HepG2 (cell line): ENCODE results near the gene DCAF7. TPM values are rescaled to one million over a fixed set of nuclear protein-coding genes. Genes with fewer than 3 reads are reported as not detected.
A peak's percentile ranks its signal among the peaks of the same experiment; 100 is the strongest.

ENCODE experiments used
- BCL6 ChIP-seq: IDR thresholded peaks from 2 replicates; pipeline ENCODE4 v1.6.1; 2016; ENCODE audit warnings: missing genetic modification reagents, missing compliant biosample characterization
- CBX2 ChIP-seq, 2 experiments: fragments of 200-600 bp in 1 of 2; sonication (generic); formaldehyde crosslinking in 1 of 2; IDR thresholded peaks; 2 replicates each; pipeline versions ENCODE4 v1.7.0 to v1.8.1; 2018 to 2022; ENCODE audit warnings: low read depth in 2 of 2, low read length in 1 of 2, mild to moderate bottlenecking in 1 of 2, missing genetic modification reagents in 1 of 2
- FLYWCH1 ChIP-seq: sonication (generic); formaldehyde crosslinking; IDR thresholded peaks from 2 replicates; pipeline ENCODE4 v1.8.1; 2023; ENCODE audit warnings: mild to moderate bottlenecking, missing genetic modification reagents
- FOXJ3 ChIP-seq: sonication (generic); formaldehyde crosslinking; IDR thresholded peaks from 2 replicates; pipeline ENCODE4 v1.4.0; 2020; ENCODE audit warnings: missing genetic modification reagents, mild to moderate bottlenecking, borderline replicate concordance
- HCFC1 ChIP-seq: fragments of 150-350 bp; IDR thresholded peaks from 2 replicates; pipeline ENCODE4 v1.6.1; 2014; ENCODE audit warnings: low read depth, low read length
- HDAC1 ChIP-seq: sonication (generic); formaldehyde crosslinking; IDR thresholded peaks from 2 replicates; pipeline ENCODE4 v1.5.1; 2020; ENCODE audit warnings: mild to moderate bottlenecking, missing genetic modification reagents
- MEIS2 ChIP-seq: sonication (generic); formaldehyde crosslinking; IDR thresholded peaks from 2 replicates; pipeline ENCODE4 v1.9.0; 2021; ENCODE audit warnings: mild to moderate bottlenecking, missing genetic modification reagents
- NCOA2 ChIP-seq: sonication (generic); formaldehyde crosslinking; IDR thresholded peaks from 2 replicates; pipeline ENCODE4 v1.8.0; 2022; ENCODE audit warnings: inconsistent platforms
- TMF1 ChIP-seq: sonication (generic); formaldehyde crosslinking; IDR thresholded peaks from 2 replicates; pipeline ENCODE4 v1.8.1; 2022; ENCODE audit warnings: low read depth, missing genetic modification reagents
- WIZ ChIP-seq: sonication (generic); formaldehyde crosslinking; IDR thresholded peaks from 2 replicates; pipeline ENCODE4 v1.5.1; 2020; ENCODE audit warnings: mild to moderate bottlenecking, missing genetic modification reagents
- ZFP36L2 ChIP-seq: sonication (generic); formaldehyde crosslinking; IDR thresholded peaks from 2 replicates; pipeline ENCODE4 v1.4.0; 2020; ENCODE audit warnings: missing genetic modification reagents
- ZKSCAN8 ChIP-seq: IDR thresholded peaks from 2 replicates; pipeline ENCODE4 v1.6.1; 2016; ENCODE audit warnings: borderline replicate concordance, missing genetic modification reagents, missing compliant biosample characterization
- ZNF317 ChIP-seq: sonication (generic); formaldehyde crosslinking; IDR thresholded peaks from 2 replicates; pipeline ENCODE4 v1.5.0; 2020; ENCODE audit warnings: mild to moderate bottlenecking, missing genetic modification reagents
- ZNF446 ChIP-seq: sonication (generic); formaldehyde crosslinking; IDR thresholded peaks from 2 replicates; pipeline ENCODE4 v1.5.0; 2020; ENCODE audit warnings: mild to moderate bottlenecking, missing genetic modification reagents
- ZNF496 ChIP-seq: sonication (generic); formaldehyde crosslinking; IDR thresholded peaks from 2 replicates; pipeline ENCODE4 v1.8.1; 2023; ENCODE audit warnings: mild to moderate bottlenecking, moderate library complexity, missing genetic modification reagents; ENCODE audit not compliant: insufficient replicate concordance
- ZNF512B ChIP-seq: sonication (generic); formaldehyde crosslinking; IDR thresholded peaks from 2 replicates; pipeline ENCODE4 v1.5.1; 2020; ENCODE audit warnings: missing genetic modification reagents, mild to moderate bottlenecking, borderline replicate concordance
- ZNF552 ChIP-seq: sonication (generic); formaldehyde crosslinking; IDR thresholded peaks from 2 replicates; pipeline ENCODE4 v1.9.0; 2022; ENCODE audit warnings: missing genetic modification reagents, mild to moderate bottlenecking, borderline replicate concordance
- ZNF670 ChIP-seq: sonication (generic); formaldehyde crosslinking; IDR thresholded peaks from 2 replicates; pipeline ENCODE4 v1.8.0; 2022; ENCODE audit warnings: mild to moderate bottlenecking, missing genetic modification reagents, borderline replicate concordance
- ZNF724P ChIP-seq: sonication (generic); formaldehyde crosslinking; IDR thresholded peaks from 2 replicates; pipeline ENCODE4 v1.8.0; 2022; ENCODE audit warnings: missing genetic modification reagents, borderline replicate concordance
- polyA plus RNA-seq, 8 experiments: library from polyadenylated mRNA; depleted of rRNA in 3 of 8; stranded (reverse) in 7 of 8; unstranded in 1 of 8; fragments of >200 nt; fragmentation: Illumina TruSeq in 4 of 8; extraction: Trizol in 4 of 8; gene quantifications; 2 replicates each; pipeline versions ENCODE4 v1.2.1 to v1.2.3, GENCODE V29; 2011 to 2016; ENCODE audit warnings: low read depth in 4 of 8, missing spikeins in 1 of 8, mixed read lengths in 1 of 8; ENCODE audit not compliant: insufficient read depth in 1 of 8
- total RNA-seq, 5 experiments: library from RNA; depleted of rRNA; stranded (reverse); fragments of >200 nt; fragmentation: Illumina TruSeq; extraction: Trizol; gene quantifications; 2 replicates each; pipeline ENCODE4 v1.2.3, GENCODE V29; 2016; ENCODE audit warnings: low read depth in 1 of 5
- TF ChIP-seq, protein P1 (sequence below): sonication (generic); formaldehyde crosslinking; IDR thresholded peaks from 2 replicates; pipeline ENCODE4 v1.8.1; 2023; ENCODE audit warnings: mild to moderate bottlenecking, missing genetic modification reagents
- TF ChIP-seq, protein P2 (sequence below): sonication (generic); formaldehyde crosslinking; IDR thresholded peaks from 2 replicates; pipeline ENCODE4 v1.4.0; 2020; ENCODE audit warnings: mild to moderate bottlenecking, low read depth, missing genetic modification reagents

Gene DCAF7
- total and polyA plus RNA-seq, 2 of the 13 experiments (the other 11 are each of a cell fraction or from before 2014, with no cell fraction given), result 55.2 to 73.4 TPM

DNA sequence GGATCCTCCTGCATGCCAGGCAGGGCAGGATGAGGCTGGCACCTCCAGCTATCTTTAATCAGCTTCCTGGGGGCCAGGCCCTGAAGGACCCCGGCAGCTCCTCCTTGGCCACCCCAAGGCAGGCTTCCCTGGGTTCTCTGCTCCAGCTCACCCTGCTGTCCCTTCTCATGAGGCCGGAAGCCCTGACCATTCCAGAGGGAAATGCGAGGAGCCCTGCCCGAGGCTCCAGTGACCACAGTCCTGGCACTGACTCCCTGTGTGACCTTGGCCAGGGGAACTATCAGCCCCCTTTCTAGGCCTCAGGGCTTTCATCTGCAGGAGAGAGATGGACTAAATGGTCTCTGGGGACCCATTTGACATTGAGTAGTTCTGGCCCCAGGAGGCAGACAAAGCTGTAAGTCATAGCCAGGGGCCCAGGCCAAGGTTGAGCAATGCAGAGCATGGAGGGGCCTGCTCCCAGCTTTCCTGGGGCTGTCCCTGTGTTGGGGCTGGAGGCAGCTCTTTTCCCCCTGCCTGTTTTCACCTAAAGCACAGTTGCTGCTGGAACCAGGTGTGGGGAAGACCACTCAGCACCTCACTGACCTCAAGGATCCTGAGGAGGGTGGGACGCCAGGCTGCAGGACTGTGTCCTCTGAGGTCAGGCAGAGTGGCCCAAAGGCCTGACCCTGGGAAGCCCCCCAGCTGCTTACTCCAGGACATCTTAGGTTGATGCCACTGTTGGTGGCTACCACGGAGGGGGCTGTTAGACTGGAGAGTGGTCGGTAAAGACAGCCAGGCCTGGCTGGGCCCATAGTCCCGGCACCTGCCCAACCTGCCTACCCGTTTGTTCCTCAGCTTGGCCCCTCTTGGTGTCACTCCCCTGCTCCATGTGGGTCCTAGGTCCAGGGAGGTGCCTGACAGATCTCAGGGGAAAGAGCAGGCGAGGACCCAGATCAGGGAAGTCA, 19.0 kb upstream of the DCAF7 start (continued):
- TF ChIP-seq, protein P1, sequence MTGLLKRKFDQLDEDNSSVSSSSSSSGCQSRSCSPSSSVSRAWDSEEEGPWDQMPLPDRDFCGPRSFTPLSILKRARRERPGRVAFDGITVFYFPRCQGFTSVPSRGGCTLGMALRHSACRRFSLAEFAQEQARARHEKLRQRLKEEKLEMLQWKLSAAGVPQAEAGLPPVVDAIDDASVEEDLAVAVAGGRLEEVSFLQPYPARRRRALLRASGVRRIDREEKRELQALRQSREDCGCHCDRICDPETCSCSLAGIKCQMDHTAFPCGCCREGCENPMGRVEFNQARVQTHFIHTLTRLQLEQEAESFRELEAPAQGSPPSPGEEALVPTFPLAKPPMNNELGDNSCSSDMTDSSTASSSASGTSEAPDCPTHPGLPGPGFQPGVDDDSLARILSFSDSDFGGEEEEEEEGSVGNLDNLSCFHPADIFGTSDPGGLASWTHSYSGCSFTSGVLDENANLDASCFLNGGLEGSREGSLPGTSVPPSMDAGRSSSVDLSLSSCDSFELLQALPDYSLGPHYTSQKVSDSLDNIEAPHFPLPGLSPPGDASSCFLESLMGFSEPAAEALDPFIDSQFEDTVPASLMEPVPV, result peak; percentile 87
- TF ChIP-seq WIZ (CRISPR knock-in tag) (peak; percentile 66), FOXJ3 (CRISPR knock-in tag) (peak; percentile 86), ZNF512B (0 out of 2 replicates have a peak, but pooled peaks have one; percentile 39), ZNF446 (CRISPR knock-in tag) (no peak), ZNF724P (peak; percentile 30; the same call in 1 of the 2 replicates), ZNF670 (CRISPR knock-in tag) (peak; percentile 91; the same call in 1 of the 2 replicates), NCOA2 (CRISPR knock-in tag) (peak; percentile 91), BCL6 (CRISPR knock-in tag) (peak; percentile 85), HCFC1 (no peak), ZNF317 (CRISPR knock-in tag) (peak; percentile 41; the same call in 1 of the 2 replicates), HDAC1 (CRISPR knock-in tag) (peak; percentile 92), ZNF552 (CRISPR knock-in tag) (no peak), FLYWCH1 (CRISPR knock-in tag) (no peak), ZKSCAN8 (CRISPR knock-in tag) (peak; percentile 78; the same call in 1 of the 2 replicates), ZFP36L2 (CRISPR knock-in tag) (no peak), CBX2 (IDR thresholded peaks at IDR 0.05; ENCODE audit: low read depth, low read length) (no peak), CBX2 (CRISPR knock-in tag; IDR thresholded peaks at IDR 0.05; ENCODE audit: low read depth) (peak; percentile 79; the same call in 1 of the 2 replicates), ZNF496 (CRISPR knock-in tag) (no peak), MEIS2 (peak; percentile 86), TMF1 (0 out of 2 replicates have a peak, but pooled peaks have one; percentile 39)
- TF ChIP-seq, protein P2, sequence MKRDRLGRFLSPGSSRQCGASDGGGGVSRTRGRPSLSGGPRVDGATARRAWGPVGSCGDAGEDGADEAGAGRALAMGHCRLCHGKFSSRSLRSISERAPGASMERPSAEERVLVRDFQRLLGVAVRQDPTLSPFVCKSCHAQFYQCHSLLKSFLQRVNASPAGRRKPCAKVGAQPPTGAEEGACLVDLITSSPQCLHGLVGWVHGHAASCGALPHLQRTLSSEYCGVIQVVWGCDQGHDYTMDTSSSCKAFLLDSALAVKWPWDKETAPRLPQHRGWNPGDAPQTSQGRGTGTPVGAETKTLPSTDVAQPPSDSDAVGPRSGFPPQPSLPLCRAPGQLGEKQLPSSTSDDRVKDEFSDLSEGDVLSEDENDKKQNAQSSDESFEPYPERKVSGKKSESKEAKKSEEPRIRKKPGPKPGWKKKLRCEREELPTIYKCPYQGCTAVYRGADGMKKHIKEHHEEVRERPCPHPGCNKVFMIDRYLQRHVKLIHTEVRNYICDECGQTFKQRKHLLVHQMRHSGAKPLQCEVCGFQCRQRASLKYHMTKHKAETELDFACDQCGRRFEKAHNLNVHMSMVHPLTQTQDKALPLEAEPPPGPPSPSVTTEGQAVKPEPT (CRISPR knock-in tag), result peak; percentile 88; the same call in 1 of the 2 replicates
